H9 (cell line): ENCODE measurements around the gene LRG1. TPM values are rescaled to one million over a fixed set of nuclear protein-coding genes. Genes with fewer than 3 reads are reported as not detected.

Experiments
- DNase-seq: peaks from one replicate; pipeline ENCODE4 v3.0.0-alpha.2; 2017
- H2AFZ ChIP-seq: one replicate; pipeline ENCODE4 v1.6.1; 2013; ENCODE audit warnings: mild to moderate bottlenecking, low read length, control low read depth, moderate library complexity
- H2AK5ac ChIP-seq: 2 replicates; pipeline ENCODE4 v1.6.1; 2013; ENCODE audit warnings: low read length, control low read depth, mixed read lengths; ENCODE audit not compliant: insufficient read length
- H2BK120ac ChIP-seq: one replicate; pipeline ENCODE4 v1.6.1; 2013; ENCODE audit warnings: low read depth, mild to moderate bottlenecking, low read length, control low read depth, inconsistent platforms; ENCODE audit not compliant: poor library complexity, severe bottlenecking
- H2BK12ac ChIP-seq: 2 replicates; pipeline ENCODE4 v1.6.1; 2013; ENCODE audit warnings: low read length, control low read depth, mixed read lengths, low read depth; ENCODE audit not compliant: insufficient read length
- H2BK15ac ChIP-seq: 2 replicates; pipeline ENCODE4 v1.6.1; 2013; ENCODE audit warnings: low read depth, low read length, control low read depth
- H2BK20ac ChIP-seq: one replicate; pipeline ENCODE4 v1.6.1; 2013; ENCODE audit warnings: low read depth, mild to moderate bottlenecking, low read length, control low read depth, inconsistent platforms; ENCODE audit not compliant: poor library complexity, severe bottlenecking
- H2BK5ac ChIP-seq: 2 replicates; pipeline ENCODE4 v1.6.1; 2013; ENCODE audit warnings: low read length, control low read depth, mixed read lengths; ENCODE audit not compliant: insufficient read length
- H3K14ac ChIP-seq: 2 replicates; pipeline ENCODE4 v1.6.1; 2013; ENCODE audit warnings: low read length, control low read depth; ENCODE audit not compliant: insufficient read depth
- H3K18ac ChIP-seq: 2 replicates; pipeline ENCODE4 v1.6.1; 2013; ENCODE audit warnings: low read depth, mild to moderate bottlenecking, mixed read lengths, low read length, control low read depth; ENCODE audit not compliant: insufficient read length
- H3K23ac ChIP-seq: 2 replicates; pipeline ENCODE4 v1.6.1; 2013; ENCODE audit warnings: low read length, control low read depth, mixed read lengths, low read depth; ENCODE audit not compliant: insufficient read length
- H3K23me2 ChIP-seq: 2 replicates; pipeline ENCODE4 v1.6.1; 2013; ENCODE audit warnings: low read depth, mild to moderate bottlenecking, mixed read lengths, low read length, control low read depth; ENCODE audit not compliant: insufficient read length, poor library complexity, severe bottlenecking
- H3K27ac ChIP-seq: 2 replicates; pipeline ENCODE4 v1.5.1; 2013; ENCODE audit warnings: low read length, control low read depth, mixed read lengths, low read depth; ENCODE audit not compliant: insufficient read length
- H3K27me3 ChIP-seq: 2 replicates; pipeline ENCODE4 v1.6.1; 2013; ENCODE audit warnings: low read length, control low read depth, inconsistent platforms; ENCODE audit not compliant: insufficient read depth
- H3K4ac ChIP-seq: 2 replicates; pipeline ENCODE4 v1.6.1; 2013; ENCODE audit warnings: low read depth, mild to moderate bottlenecking, control low read depth, inconsistent platforms, low read length, moderate library complexity
- H3K4me1 ChIP-seq: 2 replicates; pipeline ENCODE4 v1.6.1; 2013; ENCODE audit warnings: low read length, control low read depth, inconsistent platforms; ENCODE audit not compliant: insufficient read depth
- H3K4me2 ChIP-seq: 2 replicates; pipeline ENCODE4 v1.6.1; 2013; ENCODE audit warnings: low read length, control low read depth, mixed read lengths; ENCODE audit not compliant: insufficient read length, insufficient read depth
- H3K56ac ChIP-seq: 2 replicates; pipeline ENCODE4 v1.6.1; 2013; ENCODE audit warnings: low read depth, mild to moderate bottlenecking, mixed read lengths, low read length, control low read depth; ENCODE audit not compliant: insufficient read length
- H3K79me1 ChIP-seq: 2 replicates; pipeline ENCODE4 v1.6.1; 2013; ENCODE audit warnings: low read depth, mild to moderate bottlenecking, moderate library complexity, low read length, control low read depth, inconsistent platforms; ENCODE audit not compliant: insufficient read depth, poor library complexity, severe bottlenecking
- H3K79me2 ChIP-seq: 2 replicates; pipeline ENCODE4 v1.6.1; 2013; ENCODE audit warnings: low read length, control low read depth, inconsistent platforms; ENCODE audit not compliant: insufficient read depth
- H3K9ac ChIP-seq: 2 replicates; pipeline ENCODE4 v1.6.1; 2013; ENCODE audit warnings: low read length, control low read depth, mixed read lengths; ENCODE audit not compliant: insufficient read length; ENCODE audit errors: extremely low read depth
- H3K9me3 ChIP-seq: one replicate; pipeline ENCODE4 v1.6.1; 2013; ENCODE audit warnings: low read depth, low read length, inconsistent platforms; ENCODE audit not compliant: control insufficient read depth
- H3T11ph ChIP-seq: one replicate; pipeline ENCODE4 v1.6.1; 2013; ENCODE audit warnings: mild to moderate bottlenecking, low read length, control low read depth, inconsistent platforms
- H4K20me1 ChIP-seq: one replicate; pipeline ENCODE4 v1.6.1; 2013; ENCODE audit not compliant: control insufficient read depth, insufficient read length, insufficient read depth
- H4K5ac ChIP-seq: 2 replicates; pipeline ENCODE4 v1.6.1; 2013; ENCODE audit warnings: low read depth, mild to moderate bottlenecking, mixed read lengths, low read length, control low read depth; ENCODE audit not compliant: insufficient read length
- H4K8ac ChIP-seq: replicated peaks from 2 replicates; pipeline ENCODE4 v1.6.1; 2013; ENCODE audit warnings: low read length, control low read depth, mixed read lengths, low read depth; ENCODE audit not compliant: insufficient read length
- H4K91ac ChIP-seq: 2 replicates; pipeline ENCODE4 v1.6.1; 2013; ENCODE audit warnings: low read depth, mild to moderate bottlenecking, moderate library complexity, mixed read lengths, low read length, control low read depth; ENCODE audit not compliant: insufficient read length
- H3K27ac Mint-ChIP-seq, 3 experiments: 2 replicates in 2 of 3; 3 replicates in 1 of 3; pipeline ENCODE4 v1.8.0; 2020 to 2021; ENCODE audit warnings: mixed read lengths in 3 of 3, mild to moderate bottlenecking in 1 of 3, moderate library complexity in 1 of 3
- H3K27me3 Mint-ChIP-seq: 2 replicates; pipeline ENCODE4 v1.8.0; 2021; ENCODE audit warnings: low read depth, mild to moderate bottlenecking, moderate library complexity, mixed read lengths
- H3K36me3 Mint-ChIP-seq, 3 experiments: 2 replicates in 2 of 3; 3 replicates in 1 of 3; pipeline ENCODE4 v1.8.0; 2020 to 2021; ENCODE audit warnings: low read depth in 3 of 3, mixed read lengths in 3 of 3; ENCODE audit not compliant: insufficient read depth in 1 of 3
- H3K4me1 Mint-ChIP-seq, 2 experiments: 2 replicates each; pipeline ENCODE4 v1.8.0; 2020; ENCODE audit warnings: mixed read lengths in 2 of 2
- H3K4me3 Mint-ChIP-seq, 2 experiments: 2 replicates in 1 of 2; 3 replicates in 1 of 2; pipeline ENCODE4 v1.8.0; 2020 to 2021; ENCODE audit warnings: mild to moderate bottlenecking in 2 of 2, mixed read lengths in 2 of 2, moderate library complexity in 1 of 2
- H3K9me3 Mint-ChIP-seq, 2 experiments: 2 replicates in 1 of 2; 3 replicates in 1 of 2; pipeline ENCODE4 v1.8.0; 2020; ENCODE audit warnings: mild to moderate bottlenecking in 2 of 2, mixed read lengths in 2 of 2, moderate library complexity in 1 of 2
- CTCF ChIP-seq: fragments of 200-600 bp; sonication (generic); conservative IDR thresholded peaks from 3 replicates; pipeline ENCODE4 v1.8.0; 2021; ENCODE audit warnings: antibody characterized with exemption, mild to moderate bottlenecking
- WGBS: extraction: QIAGEN DNeasy Blood & Tissue Kit; methylation state at CpG from one replicate; pipeline ENCODE4 v1.1.7; 2013; ENCODE audit warnings: missing lambda C conversion rate, low lambda C conversion rate, mixed read lengths; ENCODE audit not compliant: insufficient read length; ENCODE audit errors: extremely low coverage; 5-methylcytosine and 5-hydroxymethylcytosine counted together
- total RNA-seq: library from RNA; stranded (reverse); gene quantifications from 2 replicates; pipeline ENCODE4 v1.2.1, GENCODE V29; 2021

Gene LRG1
- total RNA-seq, 1 experiment from 2014 or later = 0.24 TPM

- Mint-ChIP-seq H3K9me3 (no peaks in the 10 kb centered on the region), H3K27ac (no peak overlapping the region), H3K36me3 (peaks cover 25 to 55% (median 44%) of the 10 kb centered on the region in 3 experiments; a peak in 6 of 7 replicates), H3K4me1 (no peaks in the 10 kb centered on the region), H3K27me3 (no peaks in the 10 kb centered on the region), H3K4me3 (no peak overlapping the region)
- no peak overlapping the region for H2BK120ac ChIP-seq
- no peaks in the 10 kb centered on the region; the same call in 1 of the 2 replicates for H3K4me1 ChIP-seq
- H3K4me2 ChIP-seq = no peak overlapping the region
- no peak overlapping the region for H4K5ac ChIP-seq
- no peak overlapping the region for H3K4ac ChIP-seq
- no CpG with 5 or more reads among the region's 29 CpGs for WGBS
- no peak overlapping the region for H3K9ac ChIP-seq
- TF ChIP-seq CTCF = no peak
- no peak overlapping the region for H3K23ac ChIP-seq
- H3K18ac ChIP-seq = no peak overlapping the region
- H2AFZ ChIP-seq = no peak overlapping the region
- H3K23me2 ChIP-seq = no peaks in the 10 kb centered on the region
- no peaks in the 10 kb centered on the region for H3K79me2 ChIP-seq
- H2BK20ac ChIP-seq = no peak overlapping the region
- H4K20me1 ChIP-seq = peaks cover 3% of the 10 kb centered on the region
- no peaks in the 10 kb centered on the region for H3K79me1 ChIP-seq
- no peak overlapping the region for H3K56ac ChIP-seq
- no peak overlapping the region for H4K8ac ChIP-seq
- DNase-seq = peak; percentile 18
- H3K27ac ChIP-seq = no peak overlapping the region
- no peak overlapping the region for H2BK12ac ChIP-seq
- H3K27me3 ChIP-seq = no peaks in the 10 kb centered on the region
- H3T11ph ChIP-seq = no peak overlapping the region
- H2BK5ac ChIP-seq = no peak overlapping the region
- no peaks in the 10 kb centered on the region for H3K9me3 ChIP-seq
- no peak overlapping the region for H3K14ac ChIP-seq
- no peak overlapping the region for H2BK15ac ChIP-seq
- H2AK5ac ChIP-seq = no peak overlapping the region
- no peak overlapping the region for H4K91ac ChIP-seq
These were observed 51.3 kb downstream of the LRG1 start for GRCh38 chr19:4488496-4488895.
